Esophagus squamous epithelium (tissue), 5 donors: ENCODE results near the gene RBM5. TPM values are rescaled to one million over a fixed set of nuclear protein-coding genes. Genes with fewer than 3 reads are reported as not detected.

Source experiments
- DNase-seq: peaks from one replicate; lab custom pipeline; 2025; lab: John Stamatoyannopoulos, UW
- H3K27ac ChIP-seq, 4 donors: fragments of 200-600 bp; sonication (generic); one replicate each; pipeline ENCODE4 v1.5.1; 2016 to 2019; ENCODE audit warnings: mild to moderate bottlenecking in 1 of 4
- H3K27me3 ChIP-seq, 4 donors: fragments of 200-600 bp; sonication (generic); 1 replicate in 3 of 4; 2 replicates in 1 of 4; pipeline versions ENCODE4 v1.5.1 to v1.6.0; 2017 to 2021; ENCODE audit warnings: antibody characterized with exemption in 1 of 4
- H3K36me3 ChIP-seq, 3 donors: fragments of 200-600 bp; sonication (generic); one replicate each; pipeline ENCODE4 v1.5.1; 2016 to 2019
- H3K4me1 ChIP-seq, 3 donors: fragments of 200-600 bp; sonication (generic); one replicate each; pipeline ENCODE4 v1.5.1; 2017 to 2019
- H3K4me3 ChIP-seq, 4 donors: fragments of 200-600 bp; sonication (generic); 1 replicate in 3 of 4; 2 replicates in 1 of 4; pipeline ENCODE4 v1.5.1; 2016 to 2019; ENCODE audit warnings: mild to moderate bottlenecking in 2 of 4, moderate library complexity in 1 of 4
- H3K9me3 ChIP-seq, 3 donors: fragments of 200-600 bp; sonication (generic); one replicate each; pipeline ENCODE4 v1.5.1; 2016 to 2019
- POLR2A ChIP-seq, 4 donors: fragments of 450-650 bp; IDR thresholded peaks; one replicate each; pipeline ENCODE4 v1.6.1; 2017; ENCODE audit warnings: antibody characterized with exemption in 4 of 4, mild to moderate bottlenecking in 4 of 4, moderate library complexity in 3 of 4
- WGBS, 2 donors: methylation state at CpG; one replicate each; pipeline ENCODE4 v1.1.5; 2018; 5-methylcytosine and 5-hydroxymethylcytosine counted together
- intact Hi-C: fragments of 100-400 bp; cut with DNase I; formaldehyde crosslinking; loops from one replicate; pipeline ENCODE4 v1.15.0; 2022
- total RNA-seq, 4 donors: library from RNA; depleted of rRNA; stranded (reverse); fragments of >200 nt; gene quantifications; one replicate each; pipeline ENCODE4 v1.1.0, GENCODE V29; 2016
- TF ChIP-seq, protein P1 (sequence below), 6 experiments: fragments of 450-650 bp in 4 of 6; fragments of 200-600 bp in 2 of 6; sonication (generic) in 2 of 6; IDR thresholded peaks; one replicate each; pipeline ENCODE4 v1.5.1; 2016 to 2019; ENCODE audit warnings: antibody characterized with exemption in 6 of 6, mild to moderate bottlenecking in 4 of 6, moderate library complexity in 4 of 6
- donor health status: DM: yes; HTN: yes; CAD: no.

Gene RBM5
- total RNA-seq, 4 donors from 2014 or later: 60.1 to 197 (median 107) TPM

DNA sequence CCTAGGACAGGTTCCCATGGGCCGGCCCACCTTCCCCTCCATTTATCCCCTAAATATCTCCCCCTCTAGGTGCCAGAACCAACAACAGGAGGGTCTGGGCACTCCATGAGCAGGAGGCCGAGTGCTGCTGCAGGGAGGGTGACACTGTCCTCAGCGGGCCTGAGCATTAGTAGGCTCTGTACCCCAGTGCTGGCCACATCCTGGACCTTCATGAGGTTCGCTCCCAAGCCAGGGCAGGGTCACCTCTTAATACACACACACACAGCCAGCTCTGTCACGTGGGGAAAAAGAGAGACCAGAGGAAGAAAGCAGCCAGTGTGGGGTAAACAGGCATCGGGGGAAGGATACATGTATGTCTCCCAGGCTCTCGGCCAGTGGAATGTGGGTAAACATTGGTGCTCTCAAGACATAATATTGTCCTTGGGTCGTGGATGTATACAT is 38.6 kb downstream of the RBM5 start:
- Histone ChIP-seq H3K27ac (no peak overlapping the region), H3K27me3 (no peaks in the 10 kb centered on the region), H3K4me3 (no peak overlapping the region), H3K36me3 (no peaks in the 10 kb centered on the region), H3K4me1 (peaks cover 23 to 51% (median 28%) of the 10 kb centered on the region in 3 donors), H3K9me3 (no peaks in the 10 kb centered on the region)
- WGBS, 2 donors: 76 to 82% methylated on average over 4 to 8 of the region's 8 CpGs
- no peak for DNase-seq
- no peak for TF ChIP-seq POLR2A (IDR thresholded peaks at IDR 0.05)
- TF ChIP-seq, protein P1, sequence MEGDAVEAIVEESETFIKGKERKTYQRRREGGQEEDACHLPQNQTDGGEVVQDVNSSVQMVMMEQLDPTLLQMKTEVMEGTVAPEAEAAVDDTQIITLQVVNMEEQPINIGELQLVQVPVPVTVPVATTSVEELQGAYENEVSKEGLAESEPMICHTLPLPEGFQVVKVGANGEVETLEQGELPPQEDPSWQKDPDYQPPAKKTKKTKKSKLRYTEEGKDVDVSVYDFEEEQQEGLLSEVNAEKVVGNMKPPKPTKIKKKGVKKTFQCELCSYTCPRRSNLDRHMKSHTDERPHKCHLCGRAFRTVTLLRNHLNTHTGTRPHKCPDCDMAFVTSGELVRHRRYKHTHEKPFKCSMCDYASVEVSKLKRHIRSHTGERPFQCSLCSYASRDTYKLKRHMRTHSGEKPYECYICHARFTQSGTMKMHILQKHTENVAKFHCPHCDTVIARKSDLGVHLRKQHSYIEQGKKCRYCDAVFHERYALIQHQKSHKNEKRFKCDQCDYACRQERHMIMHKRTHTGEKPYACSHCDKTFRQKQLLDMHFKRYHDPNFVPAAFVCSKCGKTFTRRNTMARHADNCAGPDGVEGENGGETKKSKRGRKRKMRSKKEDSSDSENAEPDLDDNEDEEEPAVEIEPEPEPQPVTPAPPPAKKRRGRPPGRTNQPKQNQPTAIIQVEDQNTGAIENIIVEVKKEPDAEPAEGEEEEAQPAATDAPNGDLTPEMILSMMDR (IDR thresholded peaks at IDR 0.05): no peak
- intact Hi-C loops: no loop called here

GRCh38 chr3:50128001-50128400 is 39.3 kb downstream of the RBM5 start:
- WGBS, 2 donors: 72 to 73% methylated on average over 4 of the region's 4 CpGs
- Histone ChIP-seq H3K36me3 (no peaks in the 10 kb centered on the region), H3K27me3 (peaks cover 0 to under 1% (median 0%) of the 10 kb centered on the region in 4 donors), H3K27ac (no peak overlapping the region), H3K4me3 (no peak overlapping the region), H3K4me1 (peaks cover 17 to 43% (median 21%) of the 10 kb centered on the region in 3 donors), H3K9me3 (no peaks in the 10 kb centered on the region)
- intact Hi-C loops: no loop called here
- DNase-seq: no peak
- TF ChIP-seq, protein P1 (IDR thresholded peaks at IDR 0.05): no peak
- TF ChIP-seq POLR2A (IDR thresholded peaks at IDR 0.05): no peak

DNA sequence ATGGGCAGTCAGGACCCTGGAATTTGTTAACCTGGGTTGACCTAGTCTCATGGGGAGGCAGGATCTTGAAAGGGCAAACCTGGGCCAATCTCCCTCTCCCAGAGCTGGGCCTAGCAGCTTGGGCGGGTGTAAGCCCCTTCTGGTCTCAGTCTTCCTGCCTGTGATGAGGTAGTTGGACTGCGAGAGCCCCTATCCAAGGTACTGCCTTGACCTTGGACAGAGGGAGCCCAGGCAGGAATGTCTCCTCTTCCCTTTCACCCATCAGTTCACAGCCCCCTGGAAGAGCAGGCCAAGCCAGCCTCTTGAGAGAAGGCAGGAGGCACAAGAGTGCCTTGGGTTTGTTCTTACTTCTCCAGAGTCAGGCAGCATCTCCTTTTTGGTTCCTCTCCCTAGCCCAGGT is 41.7 kb downstream of the RBM5 start:
- 100% methylated on average over 2 of the region's 2 CpGs; no CpG with 5 or more reads in 1 of the 2 donors for WGBS, 2 donors
- Histone ChIP-seq H3K9me3 (no peaks in the 10 kb centered on the region), H3K27me3 (peaks cover 0 to 5% (median 0%) of the 10 kb centered on the region in 4 donors), H3K36me3 (no peaks in the 10 kb centered on the region), H3K4me1 (peaks cover 0 to 35% (median 0%) of the 10 kb centered on the region in 3 donors), H3K27ac (no peak overlapping the region), H3K4me3 (no peak overlapping the region)
- TF ChIP-seq, protein P1 (IDR thresholded peaks at IDR 0.05): no peak
- no peak for TF ChIP-seq POLR2A (IDR thresholded peaks at IDR 0.05)
- DNase-seq: no peak
- intact Hi-C loops: no loop called here

GRCh38 chr3:50132421-50133282 is 43.9 kb downstream of the RBM5 start:
- peaks cover 0 to 39% (median 7%) of the 10 kb centered on the region in 3 donors for H3K4me1 ChIP-seq
- 48 to 52% methylated on average over 3 to 4 of the region's 6 CpGs for WGBS, 2 donors
- peaks cover 0 to 5% (median 0%) of the 10 kb centered on the region in 4 donors for H3K27me3 ChIP-seq
- H3K36me3 ChIP-seq: no peaks in the 10 kb centered on the region
- no peak for TF ChIP-seq POLR2A (IDR thresholded peaks at IDR 0.05)
- TF ChIP-seq, protein P1 (IDR thresholded peaks at IDR 0.05): no peak
- no peaks in the 10 kb centered on the region for H3K9me3 ChIP-seq
- H3K27ac ChIP-seq: no peak overlapping the region
- intact Hi-C loops: no loop called here
- no peak for DNase-seq
- H3K4me3 ChIP-seq: no peak overlapping the region

DNA sequence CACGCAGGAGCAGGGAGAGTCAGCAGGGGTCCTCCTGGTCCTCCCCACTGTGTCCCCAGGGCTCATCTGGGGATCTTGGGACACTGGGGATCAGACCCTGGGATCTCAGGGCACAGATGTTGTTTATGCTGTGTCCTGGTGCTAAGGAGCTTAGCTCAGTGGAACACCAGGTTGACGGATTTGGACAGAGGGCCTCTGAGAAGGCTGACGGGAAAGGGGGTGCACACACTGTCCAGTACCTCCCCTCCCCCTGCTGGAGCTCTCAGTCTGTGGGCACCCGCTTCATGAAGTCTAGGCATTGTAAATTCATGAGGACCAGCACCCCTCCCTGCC is 44.5 kb downstream of the RBM5 start:
- intact Hi-C loops: no loop called here
- H3K4me1 ChIP-seq: peaks cover under 1 to 45% (median 13%) of the 10 kb centered on the region in 3 donors
- no peaks in the 10 kb centered on the region for H3K9me3 ChIP-seq
- peaks cover 0 to 5% (median 0%) of the 10 kb centered on the region in 4 donors for H3K27me3 ChIP-seq
- no peak for DNase-seq
- no peaks in the 10 kb centered on the region for H3K36me3 ChIP-seq
- no peak for TF ChIP-seq POLR2A (IDR thresholded peaks at IDR 0.05)
- TF ChIP-seq, protein P1 (IDR thresholded peaks at IDR 0.05): no peak
- no peak overlapping the region for H3K4me3 ChIP-seq
- 73 to 90% methylated on average over 2 of the region's 4 CpGs for WGBS, 2 donors
- H3K27ac ChIP-seq: no peak overlapping the region
